NCI-H774 (cell line): ENCODE data around the gene BAIAP3.

Experiments used
- DNase-seq: peaks from one replicate; lab custom pipeline; 2025; lab: John Stamatoyannopoulos, UW

The BAIAP3 gene

DNA sequence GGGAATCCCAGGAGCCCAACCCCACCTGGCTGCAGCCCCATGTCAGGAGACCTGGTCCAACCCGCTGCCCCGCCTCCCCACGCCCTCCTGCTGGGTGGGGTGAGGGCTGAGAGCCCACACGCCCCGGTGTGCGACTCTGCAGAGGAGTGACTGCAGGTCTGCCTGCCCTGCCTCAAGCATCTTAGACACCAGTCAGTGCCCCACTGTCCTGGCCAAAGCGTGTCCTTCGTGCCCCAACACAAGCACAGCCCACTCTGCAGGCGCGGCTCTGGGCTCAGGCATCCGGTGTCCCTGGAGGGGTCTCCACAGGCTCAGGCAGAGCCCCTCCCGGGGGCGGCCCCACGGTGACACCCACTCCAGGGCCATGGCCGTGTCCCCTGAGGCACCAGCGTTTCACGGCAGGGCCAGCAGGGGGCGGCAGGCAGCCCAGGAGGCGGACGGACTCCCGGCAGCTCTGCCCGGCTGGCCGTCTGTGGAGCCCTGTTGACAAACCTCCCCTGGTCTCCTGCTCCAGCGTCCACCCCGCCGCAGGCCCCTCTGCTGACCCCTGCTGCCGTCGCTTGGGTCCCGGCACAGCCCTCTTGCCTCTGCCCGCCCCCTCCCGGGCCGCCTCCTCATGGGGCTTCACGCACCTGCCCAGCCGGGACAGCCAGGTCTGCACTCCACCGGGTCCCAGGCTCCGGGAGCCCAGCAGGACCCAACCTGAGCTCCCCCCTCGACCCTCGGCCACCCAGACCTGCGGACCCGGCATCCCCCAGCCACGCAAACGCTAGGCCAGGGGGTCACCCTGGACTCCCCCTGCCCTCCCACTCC is 32.6 kb upstream of the BAIAP3 start:
- DNase-seq, result peak; percentile 20

DNA sequence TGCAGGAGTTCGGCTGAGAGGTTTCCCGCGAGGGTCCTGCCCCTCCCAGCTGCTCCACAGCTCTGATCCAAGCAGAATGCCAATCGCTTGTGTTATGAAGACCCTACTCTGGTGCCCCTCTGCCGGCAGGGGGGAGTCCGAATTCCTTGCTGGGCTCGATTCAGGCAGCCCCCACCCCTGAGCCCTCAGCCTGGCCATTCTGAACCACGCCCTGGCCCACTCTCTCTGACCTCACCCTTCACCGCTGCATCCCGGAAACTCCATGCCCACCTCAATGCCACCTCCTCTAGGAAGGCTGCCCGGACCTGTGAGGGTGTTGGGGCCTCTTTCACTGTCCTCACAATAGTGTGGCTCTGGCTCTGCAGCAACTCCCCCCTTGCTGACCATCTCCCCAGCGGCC is 31.9 kb upstream of the BAIAP3 start:
- no peak for DNase-seq

DNA sequence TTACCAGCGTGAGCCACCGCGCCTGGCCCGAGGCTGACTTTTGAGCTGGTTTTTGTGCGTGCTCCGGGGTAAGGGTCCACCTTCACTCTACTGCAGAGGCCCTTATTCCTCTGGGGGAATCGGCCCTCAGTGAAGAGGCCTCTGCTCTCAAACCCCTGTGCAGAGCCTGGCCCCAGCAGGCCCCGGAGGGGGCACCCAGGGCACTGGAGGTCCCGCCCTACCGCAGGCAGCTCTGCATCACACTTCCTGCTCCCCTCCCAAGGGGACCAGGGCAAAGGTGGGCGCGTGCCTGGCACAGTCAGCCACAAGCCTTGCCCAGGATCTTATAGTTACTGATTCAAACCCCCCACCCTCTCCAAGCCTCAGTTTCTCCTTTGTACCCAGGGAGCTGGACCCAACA is 27.6 kb upstream of the BAIAP3 start:
- no peak for DNase-seq

DNA sequence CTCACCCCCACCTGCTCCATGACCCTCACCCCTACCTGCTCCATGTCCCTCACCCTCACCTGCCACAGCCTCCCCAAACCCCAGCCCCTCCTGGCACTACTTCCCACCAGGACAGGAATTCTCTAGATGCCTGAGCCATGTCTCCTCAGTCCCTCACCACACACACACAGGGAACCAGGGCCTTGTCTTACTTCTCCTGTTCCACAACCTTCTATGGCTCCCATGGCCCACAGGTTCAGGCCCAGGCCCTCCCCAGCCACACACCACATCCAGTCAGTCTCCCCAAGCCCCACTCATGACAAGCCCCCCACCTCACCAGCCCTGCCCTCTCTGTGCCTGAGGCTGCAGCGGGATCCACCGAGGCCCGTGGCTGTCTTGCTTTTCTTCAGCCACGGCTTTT is 27.1 kb upstream of the BAIAP3 start:
- DNase-seq, result no peak

DNA sequence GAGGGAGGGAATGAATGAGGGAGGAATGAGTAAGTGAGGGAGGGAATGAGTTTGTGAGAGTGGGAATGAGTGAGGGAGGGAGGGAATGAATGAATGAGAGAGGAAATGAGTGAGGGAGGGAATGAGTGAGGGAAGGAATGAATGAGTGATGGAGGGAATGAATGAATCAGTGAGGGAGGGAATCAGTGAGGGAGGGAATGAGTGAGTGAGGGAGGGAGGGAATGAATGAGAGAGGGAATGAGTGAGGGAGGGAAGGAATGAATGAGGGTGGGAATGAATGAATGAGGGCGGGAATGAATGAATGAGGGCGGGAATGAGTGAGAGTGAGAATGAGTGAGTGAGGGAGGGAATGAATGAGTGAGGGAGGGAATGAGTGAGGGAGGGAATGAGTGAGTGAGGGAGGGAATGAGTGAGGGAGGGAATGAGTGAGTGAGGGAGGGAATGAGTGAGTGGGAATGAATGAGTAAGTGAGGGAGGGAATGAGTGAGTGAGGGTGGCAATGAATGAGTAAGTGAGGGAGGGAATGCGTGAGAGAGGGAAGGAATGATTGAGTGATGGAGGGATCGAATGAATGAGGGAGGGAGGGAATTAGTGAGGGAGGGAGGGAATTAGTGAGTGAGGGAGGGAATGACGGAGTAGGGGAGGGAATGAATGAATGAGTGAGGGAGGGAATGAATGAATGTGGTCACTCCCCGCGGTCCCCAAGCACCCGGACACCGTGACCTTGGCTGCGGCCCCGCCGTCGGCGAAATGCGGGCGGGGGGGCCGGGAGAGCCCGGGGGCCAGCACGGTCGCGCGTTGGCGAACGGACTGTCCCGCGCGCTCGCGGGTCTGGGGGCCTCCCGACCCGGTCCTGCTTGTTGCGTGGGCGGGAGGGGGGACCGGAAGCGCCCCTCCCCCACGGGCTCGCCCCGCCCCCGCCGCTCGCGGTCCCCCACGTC is 25.1 kb upstream of the BAIAP3 start:
- DNase-seq, result no peak

DNA sequence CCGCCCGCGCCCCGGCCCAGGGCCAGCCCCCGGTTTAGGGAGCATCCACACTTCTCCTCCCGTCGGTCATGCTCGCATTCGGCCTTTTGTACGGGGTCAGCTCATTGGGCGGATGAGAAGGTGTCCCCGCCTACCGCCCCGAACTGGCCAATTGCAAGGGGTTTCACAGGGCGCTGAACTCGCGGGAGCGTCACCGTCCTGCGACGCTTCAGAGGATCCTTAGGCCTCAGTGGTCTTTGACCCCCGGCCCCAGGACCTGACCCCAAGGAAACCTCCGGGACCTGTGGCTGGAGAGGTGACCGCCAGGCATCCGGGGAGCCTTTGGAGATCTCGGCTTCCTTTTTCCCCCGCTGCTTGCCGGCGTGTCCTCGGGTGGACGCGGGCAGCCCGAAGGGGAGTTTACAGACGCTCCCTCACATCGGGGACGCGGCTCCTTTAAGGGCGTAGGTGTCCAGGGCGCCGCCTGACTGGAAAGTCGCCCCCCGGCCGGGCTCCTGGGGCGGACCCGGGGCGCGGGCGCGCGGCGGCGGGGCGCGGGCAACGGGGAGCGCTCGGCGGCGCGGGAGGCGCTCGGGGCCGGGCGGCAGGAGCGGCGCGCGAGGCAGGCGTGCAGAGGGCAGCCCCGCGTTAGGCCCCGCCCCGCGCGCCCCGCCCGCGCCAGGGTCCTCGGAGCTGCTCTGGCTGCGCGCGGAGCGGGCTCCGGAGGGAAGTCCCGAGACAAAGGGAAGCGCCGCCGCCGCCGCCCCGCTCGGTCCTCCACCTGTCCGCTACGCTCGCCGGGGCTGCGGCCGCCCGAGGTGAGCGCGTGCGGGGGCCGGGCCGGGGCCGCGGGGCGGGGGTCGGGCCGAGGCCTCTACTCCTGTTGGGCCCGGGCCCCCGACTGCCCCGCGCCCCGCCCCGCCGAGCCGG is 24.2 kb upstream of the BAIAP3 start, which contains the start of gene UBE2I:
Gene UBE2I (plus strand): TSS at position 660 of the 909 bp plus-strand sequence. CDS start 4,395 bp downstream, outside the sequence.
- peak; percentile 84 for DNase-seq

DNA sequence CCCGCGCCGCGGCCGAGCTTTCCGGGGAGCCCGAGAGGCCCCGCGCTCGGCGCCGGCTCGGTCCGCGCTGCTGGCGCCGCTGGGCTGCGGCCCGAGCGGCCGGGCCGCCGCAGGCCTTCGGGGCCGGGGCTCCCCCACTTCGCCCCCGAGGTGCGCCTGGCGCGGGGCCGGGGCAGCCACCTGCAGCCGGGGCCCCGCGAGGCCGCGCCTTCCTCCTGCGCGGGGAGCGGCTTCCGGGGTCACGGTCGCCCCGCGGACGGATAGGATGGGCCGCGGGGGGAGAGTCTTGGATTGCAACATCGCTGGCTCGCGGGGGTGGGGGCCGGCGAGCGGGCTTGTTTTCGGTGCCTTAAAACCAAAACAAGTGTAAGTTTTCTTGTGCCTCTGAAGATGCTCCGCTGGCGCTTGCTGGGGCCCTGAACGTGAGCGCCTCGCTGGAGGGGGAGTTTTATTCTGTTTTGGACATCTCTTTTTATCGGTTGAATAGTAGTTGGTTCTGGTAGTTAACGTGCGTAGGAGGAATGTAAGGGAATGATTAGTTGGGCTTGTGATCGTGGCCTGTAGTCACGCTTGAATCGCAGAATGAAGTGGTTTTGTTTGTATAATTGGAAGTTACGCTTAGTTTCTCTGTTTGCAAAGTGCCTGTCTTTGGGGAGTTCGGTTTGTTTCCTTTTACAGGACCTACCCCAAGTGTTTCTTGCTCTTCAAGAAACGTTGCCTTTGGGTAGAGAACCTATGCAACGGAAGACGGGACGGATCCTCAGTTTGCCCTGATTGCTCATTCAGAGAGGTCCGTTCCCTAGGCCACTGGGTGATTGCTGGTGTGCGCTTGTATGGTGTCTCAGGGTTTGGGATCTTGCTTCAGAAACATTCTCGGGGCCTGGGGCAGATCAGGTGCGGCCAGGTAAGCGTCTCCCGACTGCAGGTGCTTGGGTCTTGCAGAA is 23.3 kb upstream of the BAIAP3 start:
- DNase-seq, result no peak

DNA sequence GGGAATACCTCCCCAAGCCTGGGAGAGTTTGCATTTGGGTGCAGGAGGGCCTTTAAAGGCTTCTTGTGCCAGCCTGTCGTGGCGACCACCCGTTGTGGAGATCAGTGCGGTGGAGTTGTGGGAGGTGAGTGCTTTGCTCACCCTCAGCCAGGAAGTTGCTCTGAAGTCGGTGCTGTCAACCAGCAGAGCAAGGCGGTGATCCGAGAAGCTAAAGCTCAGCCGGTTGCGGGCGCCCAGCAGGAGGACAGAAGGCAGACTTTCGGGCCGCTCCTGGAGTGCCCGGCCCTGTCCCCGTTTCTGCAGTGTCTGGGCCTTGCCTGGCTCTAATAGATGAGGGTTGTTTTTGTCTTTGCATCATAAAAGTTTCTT is 22.6 kb upstream of the BAIAP3 start:
- DNase-seq, result no peak

DNA sequence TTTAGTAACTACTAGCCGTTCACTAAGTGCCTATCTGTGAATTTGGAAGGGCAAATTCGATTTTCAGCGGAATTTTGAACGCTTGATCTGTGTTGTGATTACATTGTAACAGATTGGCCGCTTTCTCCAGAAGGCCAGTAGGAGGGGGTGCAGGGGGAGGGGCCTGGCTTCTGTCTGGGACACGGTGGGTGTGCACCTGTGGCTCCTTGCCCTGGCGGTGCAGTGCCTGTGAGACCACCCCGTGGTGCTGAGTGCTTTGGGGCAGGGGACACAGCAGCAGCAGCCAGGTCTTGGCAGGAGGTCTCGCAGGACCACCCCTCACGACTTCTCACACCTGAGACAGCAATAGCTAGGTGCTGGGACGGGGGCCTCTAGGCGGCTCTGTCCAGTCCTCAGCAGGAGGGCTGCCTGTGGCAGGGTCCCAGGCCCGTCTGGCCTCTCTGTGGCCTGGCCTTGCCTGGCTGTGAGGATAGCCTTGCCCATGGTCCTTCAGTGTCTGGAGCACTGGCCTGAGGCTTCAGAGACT is 22.2 kb upstream of the BAIAP3 start:
- DNase-seq, result no peak

DNA sequence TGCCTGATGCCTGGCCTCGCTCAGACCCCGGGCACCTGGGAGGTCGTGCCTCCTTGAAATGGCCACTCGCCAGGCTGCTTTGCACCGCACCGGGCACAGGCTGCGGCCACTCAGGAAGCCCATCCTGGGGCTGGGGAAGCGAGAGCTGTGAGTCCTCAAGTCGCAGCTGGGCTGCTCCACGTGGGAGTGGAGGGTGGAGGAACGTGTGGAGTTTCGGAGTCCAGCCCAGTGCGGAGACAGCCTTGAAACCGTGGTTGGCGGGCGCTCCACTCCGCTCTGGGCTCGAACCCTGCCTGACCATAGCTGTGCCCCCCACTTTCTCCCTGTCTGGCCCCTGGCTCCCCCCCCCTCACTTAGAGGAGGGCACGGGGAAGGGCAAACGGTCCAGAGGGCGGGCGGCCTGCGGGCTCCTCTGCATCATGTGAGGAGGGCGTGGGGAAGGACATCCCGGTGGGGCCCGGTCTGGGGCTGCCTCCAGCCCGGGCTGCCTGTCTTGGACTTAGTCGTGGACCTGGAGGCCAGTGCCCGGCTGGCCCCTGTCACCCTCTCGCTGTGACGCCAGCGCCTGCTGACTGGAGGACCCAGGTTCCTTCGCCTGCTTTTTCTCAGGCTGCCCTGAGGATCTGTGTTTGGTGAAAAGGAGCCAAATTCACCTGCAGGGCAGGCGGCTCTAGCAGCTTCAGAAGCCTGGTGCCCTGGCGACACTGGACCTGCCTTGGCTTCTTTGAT is 21.5 kb upstream of the BAIAP3 start:
- DNase-seq, result no peak

DNA sequence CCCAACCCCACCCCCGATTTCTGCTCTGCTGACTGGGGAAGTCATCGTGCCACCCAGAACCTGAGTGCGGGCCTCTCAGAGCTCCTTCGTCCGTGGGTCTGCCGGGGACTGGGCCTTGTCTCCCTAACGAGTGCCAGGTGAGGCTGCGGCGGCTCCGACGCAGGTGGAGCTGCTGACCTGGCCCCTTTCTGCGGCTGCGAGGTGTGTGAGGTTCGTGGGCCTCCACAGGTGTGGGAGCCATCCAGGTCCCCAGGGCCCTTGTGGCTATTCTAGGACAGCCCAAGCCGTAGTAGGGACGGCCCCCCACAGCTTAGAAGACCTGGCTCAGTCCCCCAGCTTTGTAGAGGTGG is 21.0 kb upstream of the BAIAP3 start:
- no peak for DNase-seq

DNA sequence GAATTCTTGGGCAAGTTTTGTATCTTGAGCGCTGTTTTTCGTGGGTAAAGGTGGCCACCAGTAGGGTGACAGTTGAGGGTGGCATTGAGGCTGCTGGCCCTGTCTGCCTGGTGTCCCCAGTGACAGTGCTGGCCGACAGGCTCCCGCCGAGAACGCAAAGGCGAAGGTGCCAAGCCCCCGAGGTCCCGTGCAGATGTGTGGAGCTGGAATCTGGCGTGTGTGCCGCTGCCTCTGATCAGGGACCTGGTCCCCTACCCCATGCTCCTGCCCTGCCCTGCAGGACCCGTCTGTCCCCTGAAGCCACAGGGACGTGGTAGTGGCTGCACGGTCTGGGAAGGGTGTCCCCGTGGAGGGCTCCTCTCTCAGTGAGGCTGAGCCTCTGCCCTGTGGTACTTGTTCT is 20.5 kb upstream of the BAIAP3 start:
- DNase-seq, result no peak

DNA sequence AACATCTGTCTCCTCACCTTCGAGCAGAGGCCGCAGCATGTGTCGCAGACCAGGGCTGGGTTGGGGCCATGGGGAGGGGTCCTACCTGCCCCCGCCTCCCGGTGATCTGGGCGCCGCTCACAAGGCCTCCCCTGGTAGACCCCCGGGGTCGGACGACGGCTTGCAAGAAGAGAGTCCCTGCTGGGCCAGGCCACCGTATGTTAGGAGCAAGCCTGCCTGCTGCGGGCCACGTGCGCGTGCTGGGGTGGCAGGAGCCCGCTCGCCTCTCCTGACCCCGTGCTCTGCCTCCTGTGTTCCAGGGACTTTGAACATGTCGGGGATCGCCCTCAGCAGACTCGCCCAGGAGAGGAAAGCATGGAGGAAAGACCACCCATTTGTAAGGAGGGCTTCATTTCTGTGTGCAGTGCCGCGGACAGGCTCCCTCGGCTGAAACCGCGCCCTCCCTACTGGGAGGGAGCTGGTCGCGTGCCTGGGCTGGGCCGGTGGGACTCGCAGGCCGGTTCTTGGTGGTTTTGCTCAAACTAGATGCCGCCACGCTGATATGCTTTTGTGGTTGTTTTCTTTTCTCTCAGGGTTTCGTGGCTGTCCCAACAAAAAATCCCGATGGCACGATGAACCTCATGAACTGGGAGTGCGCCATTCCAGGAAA is 19.6 kb upstream of the BAIAP3 start:
- DNase-seq, result no peak

DNA sequence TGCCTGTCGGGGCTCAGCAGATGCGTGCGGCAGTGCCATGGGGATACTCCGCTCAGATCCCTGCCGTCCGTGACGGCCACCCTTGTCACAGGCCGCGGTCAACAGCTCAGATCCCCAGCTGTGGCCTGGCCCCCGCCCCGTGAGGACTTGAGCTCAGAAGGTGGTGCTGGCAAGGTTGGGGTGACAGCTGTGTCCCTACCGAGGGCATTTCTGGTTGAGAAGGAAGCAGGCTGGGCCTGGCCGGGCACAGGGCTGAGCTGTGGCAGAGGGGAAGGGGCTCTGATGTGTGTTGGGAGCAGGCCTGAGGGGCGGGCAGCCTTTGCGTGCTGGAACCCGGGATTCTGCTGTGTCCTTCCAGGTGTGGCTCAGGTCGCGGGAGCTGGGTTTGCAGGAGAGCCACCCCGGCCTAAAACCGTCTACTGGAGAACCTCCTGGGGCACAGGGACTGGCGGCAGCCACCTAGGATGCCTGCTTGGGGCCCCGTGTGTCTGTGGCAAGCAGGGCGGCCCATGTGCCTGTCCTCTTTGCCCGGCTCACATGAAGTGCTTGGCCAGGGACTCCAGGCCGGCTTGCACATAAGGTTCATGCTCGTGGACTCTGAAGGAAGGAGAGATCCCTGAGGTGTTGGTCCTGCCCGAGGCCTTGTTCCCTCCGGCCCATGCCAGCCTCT is 18.9 kb upstream of the BAIAP3 start:
- DNase-seq, result no peak

DNA sequence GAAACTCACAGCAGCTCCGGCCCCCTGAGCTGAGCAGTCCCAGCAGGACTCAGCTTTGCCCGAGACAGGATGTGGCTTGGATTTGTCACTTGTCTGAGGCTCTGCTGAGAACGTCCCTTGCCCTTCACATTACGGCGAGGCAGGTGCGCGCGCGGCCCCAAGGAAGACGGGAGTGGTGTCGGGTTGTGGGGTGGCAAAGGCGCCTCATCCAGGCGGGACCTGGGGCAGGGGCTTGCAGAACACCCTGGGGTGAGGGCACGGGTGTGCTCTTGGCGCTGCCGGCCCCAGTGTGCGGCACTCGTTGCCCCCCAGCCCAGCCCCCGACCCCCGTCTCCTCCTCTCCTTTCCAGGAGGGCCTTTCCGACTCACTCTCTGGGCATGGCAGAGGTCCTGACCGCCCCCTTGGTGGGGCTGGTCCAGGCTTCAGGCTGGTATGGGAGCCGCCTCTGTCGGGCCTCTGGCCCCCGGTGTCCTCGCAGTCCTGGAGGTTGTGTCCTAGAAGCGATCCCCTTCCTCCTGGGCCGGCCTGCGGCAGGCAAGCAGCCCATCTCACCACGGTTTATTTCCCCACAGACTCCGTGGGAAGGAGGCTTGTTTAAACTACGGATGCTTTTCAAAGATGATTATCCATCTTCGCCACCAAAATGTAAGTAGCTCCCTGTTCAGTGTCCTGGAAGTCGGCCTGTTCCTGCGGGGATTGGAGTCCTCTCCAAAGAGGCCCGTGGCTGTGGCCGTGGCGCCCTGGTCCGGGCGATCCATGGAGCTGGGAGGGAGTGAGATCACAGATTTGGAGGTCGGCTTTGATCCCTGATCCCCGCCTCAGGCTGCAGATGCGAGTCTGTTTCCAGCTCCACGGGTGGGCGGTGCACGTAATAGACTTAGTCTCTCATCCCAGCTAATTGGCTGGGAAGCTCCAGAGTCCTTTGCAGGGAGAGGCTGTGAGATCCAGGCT is 18.1 kb upstream of the BAIAP3 start:
- DNase-seq, result no peak

DNA sequence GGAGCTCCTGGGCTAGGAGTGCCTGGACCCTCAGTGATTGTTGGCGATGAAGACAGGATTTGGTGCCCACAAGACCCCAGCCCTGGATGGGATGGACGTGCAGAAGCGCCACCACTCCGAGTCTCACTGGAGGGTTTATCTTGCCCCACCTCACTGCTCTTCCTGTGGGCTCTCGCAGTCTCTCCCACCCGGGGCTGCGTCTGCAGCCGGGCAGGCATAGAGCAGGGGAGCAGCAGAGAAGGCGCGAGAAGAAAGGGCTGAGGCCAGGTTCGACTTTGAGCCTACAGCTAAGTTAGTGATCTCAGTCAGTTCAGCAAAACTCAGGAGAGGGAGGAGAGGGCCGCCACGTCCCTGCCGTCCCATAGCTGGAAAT is 17.4 kb upstream of the BAIAP3 start:
- DNase-seq, result no peak

DNA sequence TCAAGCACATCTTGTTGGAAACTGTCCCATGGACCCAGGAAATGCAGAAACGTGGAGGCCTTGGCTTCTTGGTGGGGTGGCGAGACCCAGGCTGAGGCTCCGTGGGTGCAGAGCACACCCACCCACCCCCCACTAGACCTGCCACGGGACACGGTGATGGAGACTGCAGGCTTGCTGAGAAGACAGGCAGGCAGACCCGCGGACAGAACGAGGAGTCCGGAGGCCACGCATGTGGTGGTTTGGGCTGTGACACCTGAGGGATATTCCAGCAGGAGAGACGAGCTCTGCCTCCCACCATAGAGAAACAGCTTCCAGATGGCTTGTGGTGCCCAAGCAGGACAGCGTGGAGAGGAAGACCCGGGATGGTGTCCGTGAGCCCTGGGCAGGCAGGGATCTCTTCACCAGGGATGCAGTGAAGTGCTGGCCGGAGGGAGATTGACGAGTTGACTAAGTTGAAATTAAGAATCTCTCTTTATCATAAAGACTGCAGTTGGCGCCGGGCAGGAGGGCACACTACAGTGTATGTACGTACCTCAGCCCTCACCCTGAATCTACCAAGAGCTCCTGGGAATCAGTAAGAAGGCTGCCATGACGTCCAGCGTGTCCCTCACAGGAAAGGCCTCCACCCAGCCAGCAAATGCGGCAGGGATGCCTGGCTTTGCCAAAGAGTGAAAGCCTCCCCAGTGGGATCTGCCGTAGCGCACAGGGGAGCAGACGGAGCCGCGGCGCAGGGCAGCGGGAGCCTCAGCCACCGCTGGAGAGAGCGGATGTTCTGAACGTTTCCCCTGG is 15.8 kb upstream of the BAIAP3 start:
- DNase-seq, result no peak
